ENCODE measurements around the gene ALKAL2. TPM values are rescaled to one million over a fixed set of nuclear protein-coding genes. Genes with fewer than 3 reads are reported as not detected.

The ALKAL2 gene
- total and polyA plus RNA-seq, 9 of the 15 experiments (the other 6 are each of a cell fraction or from before 2014, with no cell fraction given) = not detected

DNA sequence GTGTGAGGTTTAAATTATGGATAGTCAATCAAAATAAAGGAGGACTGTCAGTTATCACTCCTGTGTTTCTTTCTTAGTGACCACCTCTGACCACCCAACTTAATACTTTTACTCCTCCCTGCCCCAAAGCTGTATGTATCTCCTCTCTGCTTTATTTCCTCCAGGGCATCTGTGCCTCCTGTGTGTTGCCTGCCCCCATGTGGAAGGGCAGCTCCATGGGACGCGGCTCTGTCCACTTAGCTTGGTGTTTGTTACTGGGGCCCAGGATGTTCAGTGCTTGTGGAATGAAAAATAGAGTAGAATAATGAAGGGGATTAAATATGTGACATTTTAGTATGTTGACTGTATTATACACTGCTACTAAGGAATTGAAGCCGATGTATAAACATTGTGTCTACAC, 13.4 kb downstream of the ALKAL2 start (continued):
- TF ChIP-seq, protein P1, sequence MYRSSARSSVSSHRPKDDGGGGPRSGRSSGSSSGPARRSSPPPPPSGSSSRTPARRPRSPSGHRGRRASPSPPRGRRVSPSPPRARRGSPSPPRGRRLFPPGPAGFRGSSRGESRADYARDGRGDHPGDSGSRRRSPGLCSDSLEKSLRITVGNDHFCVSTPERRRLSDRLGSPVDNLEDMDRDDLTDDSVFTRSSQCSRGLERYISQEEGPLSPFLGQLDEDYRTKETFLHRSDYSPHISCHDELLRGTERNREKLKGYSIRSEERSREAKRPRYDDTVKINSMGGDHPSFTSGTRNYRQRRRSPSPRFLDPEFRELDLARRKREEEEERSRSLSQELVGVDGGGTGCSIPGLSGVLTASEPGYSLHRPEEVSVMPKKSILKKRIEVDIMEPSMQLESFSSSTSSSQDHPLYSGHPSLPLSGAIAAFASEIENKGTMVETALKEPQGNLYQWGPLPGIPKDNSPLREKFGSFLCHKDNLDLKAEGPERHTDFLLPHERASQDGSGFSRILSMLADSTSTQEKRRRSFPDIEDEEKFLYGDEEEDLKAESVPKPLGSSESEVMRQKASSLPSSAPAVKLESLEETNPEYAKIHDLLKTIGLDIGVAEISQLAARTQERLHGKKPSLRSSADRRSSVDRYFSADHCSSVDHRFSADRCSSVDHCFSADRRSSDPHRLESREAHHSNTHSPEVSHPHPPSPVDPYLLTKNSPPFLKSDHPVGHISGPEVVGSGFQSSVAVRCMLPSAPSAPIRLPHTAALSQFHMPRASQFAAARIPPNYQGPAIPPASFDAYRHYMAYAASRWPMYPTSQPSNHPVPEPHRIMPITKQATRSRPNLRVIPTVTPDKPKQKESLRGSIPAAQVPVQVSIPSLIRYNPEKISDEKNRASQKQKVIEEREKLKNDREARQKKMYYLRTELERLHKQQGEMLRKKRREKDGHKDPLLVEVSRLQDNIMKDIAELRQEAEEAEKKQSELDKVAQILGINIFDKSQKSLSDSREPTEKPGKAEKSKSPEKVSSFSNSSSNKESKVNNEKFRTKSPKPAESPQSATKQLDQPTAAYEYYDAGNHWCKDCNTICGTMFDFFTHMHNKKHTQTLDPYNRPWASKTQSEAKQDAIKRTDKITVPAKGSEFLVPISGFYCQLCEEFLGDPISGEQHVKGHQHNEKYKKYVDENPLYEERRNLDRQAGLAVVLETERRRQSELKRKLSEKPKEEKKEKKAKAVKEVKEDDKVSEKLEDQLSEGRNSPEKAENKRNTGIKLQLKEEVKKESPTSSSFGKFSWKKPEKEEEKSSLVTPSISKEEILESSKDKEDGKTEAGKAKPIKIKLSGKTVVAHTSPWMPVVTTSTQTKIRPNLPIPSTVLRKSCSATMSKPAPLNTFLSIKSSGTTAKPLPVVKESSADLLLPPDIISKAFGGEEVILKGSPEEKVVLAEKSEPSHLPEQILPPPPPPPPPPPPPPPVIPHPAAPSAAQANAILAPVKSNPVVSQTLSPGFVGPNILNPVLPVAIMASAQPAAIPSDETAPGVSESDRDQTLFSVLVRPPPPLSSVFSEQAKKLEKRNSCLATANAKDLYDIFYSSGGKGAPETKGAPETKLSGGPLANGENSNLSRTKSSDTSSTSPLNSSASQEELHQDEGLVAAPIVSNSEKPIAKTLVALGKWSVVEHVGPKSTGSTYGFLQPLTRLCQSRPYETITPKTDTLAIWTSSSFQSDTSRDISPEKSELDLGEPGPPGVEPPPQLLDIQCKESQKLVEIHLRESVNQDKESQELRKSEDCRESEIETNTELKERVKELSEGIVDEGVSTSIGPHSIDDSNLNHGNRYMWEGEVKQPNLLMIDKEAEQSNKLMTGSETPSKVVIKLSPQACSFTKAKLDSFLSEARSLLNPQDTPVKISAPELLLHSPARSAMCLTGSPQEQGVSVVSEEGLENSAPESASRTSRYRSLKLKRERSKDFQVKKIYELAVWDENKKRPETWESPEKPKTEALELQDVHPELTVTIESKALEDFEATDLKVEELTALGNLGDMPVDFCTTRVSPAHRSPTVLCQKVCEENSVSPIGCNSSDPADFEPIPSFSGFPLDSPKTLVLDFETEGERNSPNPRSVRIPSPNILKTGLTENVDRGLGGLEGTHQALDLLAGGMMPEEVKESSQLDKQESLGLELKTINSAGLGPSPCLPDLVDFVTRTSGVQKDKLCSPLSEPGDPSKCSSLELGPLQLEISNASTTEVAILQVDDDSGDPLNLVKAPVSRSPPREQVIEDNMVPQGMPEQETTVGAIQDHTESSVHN (IDR thresholded peaks at IDR 0.05; ENCODE audit: borderline replicate concordance in 1 of 2, low read depth in 1 of 2) = no peak
- no peak for TF ChIP-seq STAG1 (CRISPR knock-in tag; IDR thresholded peaks at IDR 0.05; ENCODE audit: borderline replicate concordance)
- TF ChIP-seq ZNF133 (CRISPR knock-in tag; IDR thresholded peaks at IDR 0.05) = no peak
- no peak for TF ChIP-seq THRAP3 (IDR thresholded peaks at IDR 0.05; ENCODE audit: borderline replicate concordance)
